HepG2 (cell line): ENCODE data around the gene ID3. TPM values are rescaled to one million over a fixed set of nuclear protein-coding genes. Genes with fewer than 3 reads are reported as not detected.
A peak's percentile ranks its signal among the peaks of the same experiment; 100 is the strongest.

Experiments used
- ATF7-NPFF ChIP-seq: sonication (generic); formaldehyde crosslinking; IDR thresholded peaks from 2 replicates; pipeline ENCODE4 v1.8.1; 2023; ENCODE audit warnings: mild to moderate bottlenecking, low read depth, missing genetic modification reagents, moderate library complexity
- E2F1 ChIP-seq: sonication (generic); formaldehyde crosslinking; IDR thresholded peaks from 2 replicates; pipeline ENCODE4 v1.5.0; 2020; ENCODE audit warnings: missing genetic modification reagents
- FOXO4 ChIP-seq: sonication (generic); formaldehyde crosslinking; conservative IDR thresholded peaks from 2 replicates; pipeline ENCODE4 v1.8.1; 2023; ENCODE audit warnings: missing genetic modification reagents
- GPN1 ChIP-seq: sonication (generic); formaldehyde crosslinking; IDR thresholded peaks from 2 replicates; pipeline ENCODE4 v1.5.1; 2020; ENCODE audit warnings: missing genetic modification reagents, borderline replicate concordance
- IRX3 ChIP-seq: sonication (generic); formaldehyde crosslinking; IDR thresholded peaks from 2 replicates; pipeline ENCODE4 v1.8.1; 2023; ENCODE audit warnings: mild to moderate bottlenecking, low read depth, missing genetic modification reagents, borderline replicate concordance
- JUNB ChIP-seq: sonication (generic); formaldehyde crosslinking; IDR thresholded peaks from 2 replicates; pipeline ENCODE4 v1.8.0; 2022; ENCODE audit warnings: missing genetic modification reagents, mild to moderate bottlenecking, borderline replicate concordance
- NFYC ChIP-seq: IDR thresholded peaks from 2 replicates; pipeline ENCODE4 v1.6.1; 2016; ENCODE audit warnings: missing genetic modification reagents, missing compliant biosample characterization
- RARG ChIP-seq: sonication (generic); formaldehyde crosslinking; IDR thresholded peaks from 2 replicates; pipeline ENCODE4 v1.4.0; 2020; ENCODE audit warnings: low read depth, mild to moderate bottlenecking, missing genetic modification reagents
- RBM39 ChIP-seq: fragments of 200-400 bp; formaldehyde crosslinking; IDR thresholded peaks from one replicate; pipeline ENCODE4 v1.6.1; 2018; ENCODE audit warnings: antibody characterized with exemption, mild to moderate bottlenecking, low read depth, low read length; ENCODE audit not compliant: poor library complexity, severe bottlenecking
- RNF219 ChIP-seq: sonication (generic); formaldehyde crosslinking; IDR thresholded peaks from 2 replicates; pipeline ENCODE4 v1.5.0; 2020; ENCODE audit warnings: mild to moderate bottlenecking, missing genetic modification reagents
- SIX1 ChIP-seq: sonication (generic); formaldehyde crosslinking; IDR thresholded peaks from 2 replicates; pipeline ENCODE4 v1.4.0; 2020; ENCODE audit warnings: missing genetic modification reagents, borderline replicate concordance
- TSC22D2 ChIP-seq: sonication (generic); formaldehyde crosslinking; IDR thresholded peaks from 2 replicates; pipeline ENCODE4 v1.5.1; 2020; ENCODE audit warnings: missing genetic modification reagents, mild to moderate bottlenecking, borderline replicate concordance
- ZBTB38 ChIP-seq: sonication (generic); formaldehyde crosslinking; IDR thresholded peaks from 2 replicates; pipeline ENCODE4 v1.5.1; 2020; ENCODE audit warnings: mild to moderate bottlenecking, missing genetic modification reagents
- ZNF264 ChIP-seq: sonication (generic); formaldehyde crosslinking; IDR thresholded peaks from 2 replicates; pipeline ENCODE4 v1.4.0; 2020; ENCODE audit warnings: missing genetic modification reagents
- ZNF296 ChIP-seq: sonication (generic); formaldehyde crosslinking; conservative IDR thresholded peaks from 2 replicates; pipeline ENCODE4 v1.5.0; 2020; ENCODE audit warnings: mild to moderate bottlenecking, missing genetic modification reagents
- ZNF317 ChIP-seq: sonication (generic); formaldehyde crosslinking; IDR thresholded peaks from 2 replicates; pipeline ENCODE4 v1.5.0; 2020; ENCODE audit warnings: mild to moderate bottlenecking, missing genetic modification reagents
- ZNF335 ChIP-seq: sonication (generic); formaldehyde crosslinking; IDR thresholded peaks from 2 replicates; pipeline ENCODE4 v1.4.0; 2020; ENCODE audit warnings: missing genetic modification reagents
- ZNF34 ChIP-seq: sonication (generic); formaldehyde crosslinking; IDR thresholded peaks from 2 replicates; pipeline ENCODE4 v1.4.0; 2020; ENCODE audit warnings: mild to moderate bottlenecking, missing genetic modification reagents, borderline replicate concordance
- ZNF44 ChIP-seq: sonication (generic); formaldehyde crosslinking; IDR thresholded peaks from 2 replicates; pipeline ENCODE4 v1.5.1; 2020; ENCODE audit warnings: mild to moderate bottlenecking, missing genetic modification reagents
- ZNF562 ChIP-seq: sonication (generic); formaldehyde crosslinking; IDR thresholded peaks from 2 replicates; pipeline ENCODE4 v1.8.0; 2022; ENCODE audit warnings: missing genetic modification reagents, borderline replicate concordance
- ZNF580 ChIP-seq: IDR thresholded peaks from 2 replicates; pipeline ENCODE4 v1.6.1; 2016; ENCODE audit warnings: low read depth, borderline replicate concordance
- ZNF629 ChIP-seq: sonication (generic); formaldehyde crosslinking; conservative IDR thresholded peaks from 2 replicates; pipeline ENCODE4 v1.5.0; 2020; ENCODE audit warnings: missing genetic modification reagents
- ZNF747 ChIP-seq: sonication (generic); formaldehyde crosslinking; IDR thresholded peaks from 2 replicates; pipeline ENCODE4 v1.8.1; 2023; ENCODE audit warnings: missing genetic modification reagents, mild to moderate bottlenecking, borderline replicate concordance
- ZNF841 ChIP-seq: sonication (generic); formaldehyde crosslinking; IDR thresholded peaks from 2 replicates; pipeline ENCODE4 v1.8.1; 2023; ENCODE audit warnings: missing genetic modification reagents, borderline replicate concordance
- polyA plus RNA-seq, 8 experiments: library from polyadenylated mRNA; depleted of rRNA in 3 of 8; stranded (reverse) in 7 of 8; unstranded in 1 of 8; fragments of >200 nt; fragmentation: Illumina TruSeq in 4 of 8; extraction: Trizol in 4 of 8; gene quantifications; 2 replicates each; pipeline versions ENCODE4 v1.2.1 to v1.2.3, GENCODE V29; 2011 to 2016; ENCODE audit warnings: low read depth in 4 of 8, missing spikeins in 1 of 8, mixed read lengths in 1 of 8; ENCODE audit not compliant: insufficient read depth in 1 of 8
- total RNA-seq, 5 experiments: library from RNA; depleted of rRNA; stranded (reverse); fragments of >200 nt; fragmentation: Illumina TruSeq; extraction: Trizol; gene quantifications; 2 replicates each; pipeline ENCODE4 v1.2.3, GENCODE V29; 2016; ENCODE audit warnings: low read depth in 1 of 5

Gene ID3
- total and polyA plus RNA-seq, 2 of the 13 experiments (the other 11 are each of a cell fraction or from before 2014, with no cell fraction given) = 64.8 to 115 TPM

- TF ChIP-seq ZBTB38 (CRISPR knock-in tag) (peak; percentile 26; the same call in 1 of the 2 replicates), ZNF629 (CRISPR knock-in tag) (0 out of 2 replicates have a peak, but pooled peaks have one; percentile 37), ZNF34 (CRISPR knock-in tag) (peak; percentile 70; the same call in 1 of the 2 replicates), ZNF296 (CRISPR knock-in tag) (no peak), SIX1 (no peak), RBM39 (peak; percentile 78), ATF7-NPFF (CRISPR knock-in tag) (peak; percentile 21; the same call in 1 of the 2 replicates), IRX3 (CRISPR knock-in tag) (no peak), ZNF562 (CRISPR knock-in tag) (no peak), ZNF580 (no peak), GPN1 (no peak), JUNB (peak; percentile 80), NFYC (peak; percentile 66; the same call in 1 of the 2 replicates), FOXO4 (CRISPR knock-in tag) (no peak), ZNF44 (CRISPR knock-in tag) (no peak), ZNF317 (CRISPR knock-in tag) (no peak), ZNF264 (no peak), ZNF841 (CRISPR knock-in tag) (0 out of 2 replicates have a peak, but pooled peaks have one; percentile 80), E2F1 (CRISPR knock-in tag) (peak; percentile 88), RNF219 (CRISPR knock-in tag) (no peak; the same call in 1 of the 2 replicates), TSC22D2 (CRISPR knock-in tag) (no peak), RARG (CRISPR knock-in tag) (no peak), ZNF747 (CRISPR knock-in tag) (no peak), ZNF335 (CRISPR knock-in tag) (no peak)
Measured at GRCh38 chr1:23530747-23531561, 28.3 kb downstream of the ID3 start, which contains the start of gene E2F2 (continued).
